Measurements from ENCODE around the gene SORCS1. TPM values are rescaled to one million over a fixed set of nuclear protein-coding genes. Genes with fewer than 3 reads are reported as not detected.

SORCS1 gene
- polyA plus RNA-seq, 1 of the 3 experiments (the other 2 are of a cell fraction) = 0.66 TPM

DNA sequence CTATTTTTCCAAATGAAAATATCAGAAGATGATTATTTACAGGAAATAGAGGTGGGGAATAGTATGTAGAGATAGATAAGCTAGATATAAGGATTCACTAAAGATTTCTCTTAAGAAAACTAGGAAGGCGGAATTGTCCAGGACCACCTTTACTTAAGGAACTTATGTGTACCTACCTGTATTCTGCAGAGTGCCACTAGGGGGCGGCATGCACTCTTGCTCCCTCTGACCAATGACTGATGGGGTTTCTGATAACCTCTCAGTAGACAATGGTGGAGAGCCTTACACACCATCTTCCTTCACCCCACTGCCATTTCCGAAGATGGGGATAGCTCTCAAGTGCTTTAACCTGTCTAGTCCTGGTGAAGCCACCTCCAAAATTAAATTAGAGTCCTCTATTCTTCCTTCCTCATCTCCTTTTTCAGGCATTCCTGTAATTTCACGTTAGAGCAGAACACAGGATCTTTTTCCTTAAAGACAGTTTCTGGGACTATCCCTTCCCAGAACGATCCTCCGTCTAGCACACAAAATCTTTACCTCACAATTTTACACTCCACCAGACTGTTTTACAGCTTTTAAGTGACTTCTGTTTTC is 453.1 kb downstream of the SORCS1 start:
- WGBS (ENCODE audit: low lambda C conversion rate) = 52% methylated on average over 6 of the region's 6 CpGs
- no peaks in the 10 kb centered on the region for H3K27me3 ChIP-seq (ENCODE audit: insufficient read depth)
- ChIA-PET POLR2A (no interaction called here), CTCF (interaction anchor here (0.6 to 3.3 kb wide), 16 partner anchors 9 to 459 kb away, joined by 3 to 15 read pairs (median 3); partner anchors contain the start of gene SORCS1)
- H3K79me2 ChIP-seq (ENCODE audit: insufficient read depth) = no peaks in the 10 kb centered on the region
- H4K20me1 ChIP-seq (ENCODE audit: insufficient read depth) = no peaks in the 10 kb centered on the region
- no peak overlapping the region for H3K9ac ChIP-seq
- H3K4me3 ChIP-seq (ENCODE audit: low read depth in 2 of 2, low read length in 1 of 2) = no peak overlapping the region
- no peak overlapping the region for H3K4me2 ChIP-seq
- H3K36me3 ChIP-seq (replicated peaks in 1 of 2; ENCODE audit: control insufficient read depth in 1 of 2, insufficient read depth in 2 of 2, low read length in 1 of 2) = no peaks in the 10 kb centered on the region
- no peak for TF ChIP-seq POLR2AphosphoS5 (IDR thresholded peaks at IDR 0.05; ENCODE audit: low read depth, low read length)
- peak; percentile 66 for TF ChIP-seq GATA2 (CRISPR knock-in tag; IDR thresholded peaks at IDR 0.05)
- peak; percentile 40 for TF ChIP-seq SMC3 (IDR thresholded peaks at IDR 0.05; ENCODE audit: low read depth, low read length)
- TF ChIP-seq RAD21 (IDR thresholded peaks at IDR 0.05; ENCODE audit: low read length) = peak; percentile 73
- no peak for TF ChIP-seq ZBTB33 (IDR thresholded peaks at IDR 0.05; ENCODE audit: borderline replicate concordance, low read depth)
- TF ChIP-seq, protein P1, sequence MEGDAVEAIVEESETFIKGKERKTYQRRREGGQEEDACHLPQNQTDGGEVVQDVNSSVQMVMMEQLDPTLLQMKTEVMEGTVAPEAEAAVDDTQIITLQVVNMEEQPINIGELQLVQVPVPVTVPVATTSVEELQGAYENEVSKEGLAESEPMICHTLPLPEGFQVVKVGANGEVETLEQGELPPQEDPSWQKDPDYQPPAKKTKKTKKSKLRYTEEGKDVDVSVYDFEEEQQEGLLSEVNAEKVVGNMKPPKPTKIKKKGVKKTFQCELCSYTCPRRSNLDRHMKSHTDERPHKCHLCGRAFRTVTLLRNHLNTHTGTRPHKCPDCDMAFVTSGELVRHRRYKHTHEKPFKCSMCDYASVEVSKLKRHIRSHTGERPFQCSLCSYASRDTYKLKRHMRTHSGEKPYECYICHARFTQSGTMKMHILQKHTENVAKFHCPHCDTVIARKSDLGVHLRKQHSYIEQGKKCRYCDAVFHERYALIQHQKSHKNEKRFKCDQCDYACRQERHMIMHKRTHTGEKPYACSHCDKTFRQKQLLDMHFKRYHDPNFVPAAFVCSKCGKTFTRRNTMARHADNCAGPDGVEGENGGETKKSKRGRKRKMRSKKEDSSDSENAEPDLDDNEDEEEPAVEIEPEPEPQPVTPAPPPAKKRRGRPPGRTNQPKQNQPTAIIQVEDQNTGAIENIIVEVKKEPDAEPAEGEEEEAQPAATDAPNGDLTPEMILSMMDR (IDR thresholded peaks at IDR 0.05) = peak; percentile 72
- no peak for TF ChIP-seq YY1 (IDR thresholded peaks at IDR 0.05; ENCODE audit: low read depth)
- no peaks in the 10 kb centered on the region for H3K9me3 ChIP-seq
- H2AFZ ChIP-seq (ENCODE audit: low read depth) = no peak overlapping the region
- peak; percentile 46 for DNase-seq
- H3F3A ChIP-seq (replicated peaks; ENCODE audit: insufficient read depth) = no peaks in the 10 kb centered on the region
- no peaks in the 10 kb centered on the region for H3K9me2 ChIP-seq
- peaks cover 0 to 23% of the 10 kb centered on the region in 2 experiments; a peak in 2 of 4 replicates for H3K4me1 ChIP-seq (ENCODE audit: control insufficient read depth in 1 of 2, insufficient read depth in 2 of 2, low read depth in 1 of 2, low read length in 1 of 2)
- H3K27ac ChIP-seq (ENCODE audit: low read depth in 2 of 2, low read length in 1 of 2) = peak overlapping the region in 1 of 2 experiments; percentile 34; a peak in 1 of 4 replicates

GRCh38 chr10:106708506-106708905 is 456.0 kb downstream of the SORCS1 start:
- Histone ChIP-seq H3K4me3 (ENCODE audit: low read depth in 2 of 2, low read length in 1 of 2) (no peak overlapping the region), H3K4me2 (no peak overlapping the region), H3K9me2 (no peaks in the 10 kb centered on the region), H3K36me3 (replicated peaks in 1 of 2; ENCODE audit: control insufficient read depth in 1 of 2, insufficient read depth in 2 of 2, low read length in 1 of 2) (no peaks in the 10 kb centered on the region), H3F3A (replicated peaks; ENCODE audit: insufficient read depth) (no peaks in the 10 kb centered on the region), H4K20me1 (ENCODE audit: insufficient read depth) (no peaks in the 10 kb centered on the region), H3K27me3 (ENCODE audit: insufficient read depth) (no peaks in the 10 kb centered on the region), H3K79me2 (ENCODE audit: insufficient read depth) (no peaks in the 10 kb centered on the region), H2AFZ (ENCODE audit: low read depth) (no peak overlapping the region), H3K4me1 (ENCODE audit: control insufficient read depth in 1 of 2, insufficient read depth in 2 of 2, low read depth in 1 of 2, low read length in 1 of 2) (peaks cover 0 to 15% of the 10 kb centered on the region in 2 experiments; a peak in 2 of 4 replicates), H3K9ac (no peak overlapping the region), H3K9me3 (no peaks in the 10 kb centered on the region), H3K27ac (ENCODE audit: low read depth in 2 of 2, low read length in 1 of 2) (no peak overlapping the region; a peak in 1 of 4 replicates)
- DNase-seq = no peak
- ChIA-PET POLR2A (interaction anchor here (0.9 kb wide), 1 partner anchor 454 kb away, joined by 3 read pairs; no protein-coding TSS in a partner anchor), CTCF (interaction anchor here (0.6 kb wide), 1 partner anchor 38 kb away, joined by 3 read pairs; no protein-coding TSS in a partner anchor)
- 49% methylated on average over 2 of the region's 2 CpGs for WGBS (ENCODE audit: low lambda C conversion rate)
- TF ChIP-seq REST (IDR thresholded peaks at IDR 0.05; ENCODE audit: low read depth, low read length) = no peak
- TF ChIP-seq SMC3 (IDR thresholded peaks at IDR 0.05; ENCODE audit: low read depth, low read length) = no peak
- TF ChIP-seq RAD21 (IDR thresholded peaks at IDR 0.05; ENCODE audit: low read length) = no peak
- no peak for TF ChIP-seq RFX5 (IDR thresholded peaks at IDR 0.05; ENCODE audit: low read length)
- TF ChIP-seq, protein P2, sequence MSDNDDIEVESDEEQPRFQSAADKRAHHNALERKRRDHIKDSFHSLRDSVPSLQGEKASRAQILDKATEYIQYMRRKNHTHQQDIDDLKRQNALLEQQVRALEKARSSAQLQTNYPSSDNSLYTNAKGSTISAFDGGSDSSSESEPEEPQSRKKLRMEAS (IDR thresholded peaks at IDR 0.05; ENCODE audit: low read depth) = no peak
- no peak for TF ChIP-seq IRF3 (IDR thresholded peaks at IDR 0.05; ENCODE audit: low read depth, low read length)
- TF ChIP-seq, protein P3, sequence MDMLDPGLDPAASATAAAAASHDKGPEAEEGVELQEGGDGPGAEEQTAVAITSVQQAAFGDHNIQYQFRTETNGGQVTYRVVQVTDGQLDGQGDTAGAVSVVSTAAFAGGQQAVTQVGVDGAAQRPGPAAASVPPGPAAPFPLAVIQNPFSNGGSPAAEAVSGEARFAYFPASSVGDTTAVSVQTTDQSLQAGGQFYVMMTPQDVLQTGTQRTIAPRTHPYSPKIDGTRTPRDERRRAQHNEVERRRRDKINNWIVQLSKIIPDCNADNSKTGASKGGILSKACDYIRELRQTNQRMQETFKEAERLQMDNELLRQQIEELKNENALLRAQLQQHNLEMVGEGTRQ (IDR thresholded peaks at IDR 0.05; ENCODE audit: borderline replicate concordance, low read depth, low read length) = no peak
- TF ChIP-seq RCOR1 (IDR thresholded peaks at IDR 0.05; ENCODE audit: low read length) = no peak
- TF ChIP-seq USF1 (IDR thresholded peaks at IDR 0.05; ENCODE audit: borderline replicate concordance, low read depth) = no peak
- TF ChIP-seq POLR2AphosphoS5 (IDR thresholded peaks at IDR 0.05; ENCODE audit: low read depth, low read length) = no peak
